Posterior vena cava (tissue), 2 donors: ENCODE measurements around the gene C6orf141. TPM values are rescaled to one million over a fixed set of nuclear protein-coding genes. Genes with fewer than 3 reads are reported as not detected.

ENCODE experiments used
- DNase-seq: peaks from one replicate; pipeline ENCODE4 v3.0.0-alpha.2; 2020; ENCODE audit warnings: low spot score
- intact Hi-C, 2 donors: fragments of 100-400 bp; cut with DNase I; formaldehyde crosslinking; loops; one replicate each; pipeline versions ENCODE4 v1.14.1 to v1.14.2; 2022 to 2023
- long read RNA-seq, 2 donors: library from polyadenylated mRNA; unstranded; transcript quantifications; one replicate each; pipeline ENCODE4 v2.0.0, GENCODE V29; 2020 to 2021
- total RNA-seq, 2 donors: library from RNA; stranded (reverse); fragmentation: NEBNext Ultra II Directional; extraction: Animal tissue kit (Norgen Biotek cat#: 25700); gene quantifications; one replicate each; pipeline ENCODE4 v1.2.1, GENCODE V29; 2021
- donor health status: DM: yes; HTN: yes; CAD: no.
- donor health status: DM: yes; HTN: yes; CAD: no.

The C6orf141 gene
- total RNA-seq: 1 to 10 TPM; 1.6 to 1.7 TPM
- long read RNA-seq, donor 1, partial matches to known transcripts: 0 of 2 reads
- long read RNA-seq, donor 1, other reads (novel, unspliced or antisense): 2 of 2 reads
- long read RNA-seq, donor 2, partial matches to known transcripts: 1 of 3 reads
- long read RNA-seq, donor 2, other reads (novel, unspliced or antisense): 2 of 3 reads

- intact Hi-C loops: no loop called here
- no peak for DNase-seq
Measured at GRCh38 chr6:49550492-49551077, at the start of gene C6orf141. TSS of gene C6orf141 (plus strand) at chr6:49550668. CDS start at chr6:49550793, 125 bp downstream.

- no peak for DNase-seq
- intact Hi-C loops: no loop called here
Measured at GRCh38 chr6:49504666-49505065, 45.8 kb upstream of the C6orf141 start.

- DNase-seq: no peak
- intact Hi-C loops: no loop called here
Measured at GRCh38 chr6:49506569-49507111, 43.8 kb upstream of the C6orf141 start.

GRCh38 chr6:49509342-49509741 is 41.1 kb upstream of the C6orf141 start:
- DNase-seq: no peak
- intact Hi-C loops: no loop called here

GRCh38 chr6:49513153-49513989 is 37.1 kb upstream of the C6orf141 start:
- intact Hi-C loops: no loop called here
- DNase-seq: no peak

GRCh38 chr6:49514571-49515484 is 35.6 kb upstream of the C6orf141 start:
- no peak for DNase-seq
- intact Hi-C loops: no loop called here

GRCh38 chr6:49515485-49516146 is 34.9 kb upstream of the C6orf141 start:
- no peak for DNase-seq
- intact Hi-C loops: no loop called here

- DNase-seq: no peak
- intact Hi-C loops: no loop called here
Measured at GRCh38 chr6:49516147-49516505, 34.3 kb upstream of the C6orf141 start.

- no peak for DNase-seq
- intact Hi-C loops: no loop called here
Measured at GRCh38 chr6:49517919-49518318, 32.5 kb upstream of the C6orf141 start.

- DNase-seq: no peak
- intact Hi-C loops: no loop called here
Measured at GRCh38 chr6:49519660-49520059, 30.8 kb upstream of the C6orf141 start.

- intact Hi-C loops: no loop called here
- DNase-seq: no peak
Measured at GRCh38 chr6:49522710-49523593, 27.5 kb upstream of the C6orf141 start.

- intact Hi-C loops: no loop called here
Measured at GRCh38 chr6:49523901-49524300, 26.6 kb upstream of the C6orf141 start.

GRCh38 chr6:49524541-49524940 is 25.9 kb upstream of the C6orf141 start:
- intact Hi-C loops: no loop called here
- DNase-seq: no peak

More at GRCh38 chr6:49523901-49524300, 26.6 kb upstream of the C6orf141 start:
- no peak for DNase-seq

GRCh38 chr6:49526598-49526997 is 23.9 kb upstream of the C6orf141 start:
- intact Hi-C loops: no loop called here
- no peak for DNase-seq

GRCh38 chr6:49527320-49527719 is 23.1 kb upstream of the C6orf141 start:
- intact Hi-C loops: no loop called here
- no peak for DNase-seq

GRCh38 chr6:49528571-49528970 is 21.9 kb upstream of the C6orf141 start:
- no peak for DNase-seq
- intact Hi-C loops: no loop called here

GRCh38 chr6:49530141-49530776 is 20.2 kb upstream of the C6orf141 start:
- intact Hi-C loops: no loop called here
- DNase-seq: no peak
